Measurements from ENCODE around the gene CTU2.

Gene CTU2

GRCh38 chr16:88732172-88732960, 26.1 kb downstream of the CTU2 start:
- DNase-seq, result no peak

DNA sequence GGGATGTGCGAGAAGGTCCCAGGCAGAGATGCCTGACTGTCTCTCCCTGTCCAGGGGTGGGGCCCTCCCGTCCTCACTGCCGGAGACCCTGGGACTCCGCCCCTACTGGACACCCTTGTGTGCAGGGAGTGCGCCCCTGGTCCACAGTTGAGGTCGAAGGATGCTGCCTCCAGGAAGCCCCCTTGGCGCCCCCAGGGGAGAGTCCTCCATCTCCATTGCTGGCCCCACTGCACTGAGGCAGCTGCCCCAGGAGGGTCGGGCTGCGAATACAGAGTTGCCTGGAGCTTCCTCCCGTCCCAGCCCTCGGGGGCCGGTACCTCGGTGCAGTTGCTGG, 26.6 kb downstream of the CTU2 start:
- DNase-seq, result no peak

DNA sequence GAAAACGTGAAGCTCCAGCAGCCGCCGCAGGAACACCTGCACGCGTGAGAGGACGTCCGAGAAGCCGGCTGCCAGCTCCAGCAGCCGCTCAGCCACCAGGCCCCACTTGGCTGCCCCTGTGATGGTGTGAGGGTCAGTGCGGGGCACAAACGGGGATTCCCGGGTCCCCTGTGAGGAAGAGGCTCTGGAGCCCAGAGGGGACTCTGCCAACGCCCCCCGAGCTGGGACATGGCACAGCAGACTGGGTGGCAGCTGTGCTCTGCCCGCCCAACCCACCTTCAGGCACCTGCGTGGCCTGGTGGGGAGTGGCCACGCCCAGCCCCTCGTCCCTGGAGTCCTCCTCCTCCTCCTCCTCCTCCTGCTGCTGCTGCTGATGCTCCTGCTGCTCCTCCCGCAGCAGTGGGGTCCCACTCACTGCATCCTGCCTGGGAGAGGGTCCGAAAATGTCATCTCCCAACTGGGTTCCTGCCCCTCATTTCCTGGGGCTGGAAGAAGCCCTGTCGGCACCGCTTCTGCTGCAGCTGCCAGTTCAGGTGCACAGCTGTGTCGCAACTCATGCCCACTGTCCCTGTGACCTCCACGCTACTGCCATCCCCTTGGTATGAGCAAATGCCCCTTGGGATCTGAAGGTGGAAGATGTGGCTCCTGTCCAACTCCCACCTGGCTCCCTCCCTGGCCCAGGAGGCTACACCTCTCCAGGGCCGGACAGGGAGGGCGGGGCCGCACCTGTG, 27.5 kb downstream of the CTU2 start:
- no peak for DNase-seq

GRCh38 chr16:88734361-88734728, 28.0 kb downstream of the CTU2 start:
- no peak for DNase-seq

- no peak for DNase-seq
Measured at GRCh38 chr16:88735121-88735520, 28.8 kb downstream of the CTU2 start.

DNA sequence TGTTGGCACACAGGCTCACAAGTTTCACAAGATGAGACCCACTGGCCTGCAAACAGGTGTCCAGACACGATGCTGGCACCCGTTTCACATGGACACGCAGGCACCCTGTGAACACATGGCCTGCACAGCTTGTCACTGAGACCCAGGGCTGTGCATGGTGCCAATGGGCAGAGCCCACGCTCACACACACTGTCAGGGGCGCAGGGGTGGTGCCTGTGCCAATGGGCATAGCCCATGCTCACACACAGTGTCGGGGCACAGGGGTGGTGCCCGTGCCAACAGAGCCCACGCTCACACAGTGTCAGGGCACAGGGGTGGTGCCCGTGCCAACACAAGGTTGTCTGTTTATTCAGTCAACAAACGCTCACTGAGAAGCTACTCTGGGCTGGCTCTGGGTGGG, 29.3 kb downstream of the CTU2 start:
- no peak for DNase-seq

- no peak for DNase-seq
Measured at GRCh38 chr16:88736088-88736487, 29.8 kb downstream of the CTU2 start.

GRCh38 chr16:88736496-88736895, 30.2 kb downstream of the CTU2 start:
- no peak for DNase-seq

DNA sequence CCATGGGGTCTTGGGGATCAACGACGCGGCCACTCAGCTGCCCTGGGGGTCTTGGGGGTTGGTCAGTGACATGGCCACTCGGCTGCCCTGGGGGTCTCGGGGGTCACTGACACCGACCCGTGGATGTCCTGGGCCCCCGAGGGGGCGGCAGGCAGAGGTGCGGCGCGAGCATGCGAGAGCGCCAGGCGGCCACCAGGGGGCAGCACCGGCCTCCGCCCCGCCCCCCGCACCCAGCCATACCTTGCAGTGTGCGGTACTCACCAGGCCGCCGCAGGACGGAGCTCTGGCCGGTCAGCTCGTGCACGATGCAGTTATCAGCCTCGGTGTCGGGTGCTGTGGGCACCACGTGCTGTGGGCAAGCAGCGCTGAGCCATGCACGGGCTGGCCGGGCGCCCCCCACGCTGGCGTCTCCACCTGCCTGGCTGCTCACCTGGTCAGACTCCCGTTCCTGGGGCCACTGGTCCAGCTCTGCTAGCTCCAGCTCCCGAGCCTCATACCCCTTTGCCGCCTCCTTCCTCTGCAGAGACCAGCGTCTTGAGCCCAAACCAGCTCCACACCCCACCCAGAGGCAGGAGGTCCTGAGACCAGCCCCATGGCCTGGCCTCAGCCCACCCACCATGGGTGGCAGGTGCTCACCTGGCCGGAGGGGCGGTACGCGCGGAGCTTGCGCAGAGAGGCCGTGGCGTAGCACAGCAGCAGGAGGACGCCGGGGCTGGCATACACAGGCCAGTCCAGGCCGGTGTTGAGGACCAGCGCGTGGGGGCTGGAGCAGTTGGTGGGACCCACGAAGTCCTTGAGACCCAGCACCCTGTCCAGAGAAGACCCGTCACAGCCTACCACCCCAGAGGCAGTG, 31.2 kb downstream of the CTU2 start:
- peak; percentile 69 for DNase-seq

- DNase-seq, result no peak
Measured at GRCh38 chr16:88738151-88739084, 32.1 kb downstream of the CTU2 start.

GRCh38 chr16:88739139-88739976, 33.1 kb downstream of the CTU2 start:
- DNase-seq, result no peak

DNA sequence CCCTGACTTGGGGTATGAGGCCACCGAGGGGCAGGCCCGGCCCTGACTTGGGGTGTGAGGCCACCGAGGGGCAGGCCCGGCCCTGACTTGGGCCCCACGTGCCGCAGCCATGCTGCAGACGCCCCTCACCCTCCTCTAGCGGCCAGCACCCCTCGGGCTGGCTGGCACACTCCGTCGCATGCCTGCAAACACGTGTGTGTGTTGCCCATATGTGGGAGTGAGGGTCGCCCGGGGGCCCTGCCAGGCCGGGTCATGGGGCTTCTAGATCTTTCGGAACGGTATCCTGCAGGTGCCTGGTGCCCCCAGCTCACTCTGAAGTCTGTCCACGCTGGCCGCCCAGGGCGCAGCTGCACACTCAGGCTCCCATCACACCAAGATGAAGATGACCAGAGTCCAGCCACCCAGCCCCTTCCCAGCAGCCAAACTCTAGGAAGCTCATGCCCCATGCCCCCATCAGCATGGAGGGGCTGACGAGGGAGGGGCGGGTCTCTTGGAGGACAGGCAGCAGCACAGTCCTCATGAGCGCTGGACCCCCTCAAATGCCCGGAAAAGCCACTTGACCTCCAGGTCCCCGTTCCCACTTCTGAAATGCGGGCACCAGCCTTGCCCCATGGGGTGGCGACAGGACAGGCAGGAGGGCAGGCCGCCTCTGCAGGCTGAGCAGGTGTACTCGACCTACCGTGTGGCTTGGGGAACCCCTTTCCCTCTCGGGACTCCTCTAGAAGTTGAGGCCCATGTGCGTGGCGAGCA, 33.8 kb downstream of the CTU2 start:
- DNase-seq, result no peak

GRCh38 chr16:88740727-88741055, 34.4 kb downstream of the CTU2 start:
- DNase-seq, result no peak

DNA sequence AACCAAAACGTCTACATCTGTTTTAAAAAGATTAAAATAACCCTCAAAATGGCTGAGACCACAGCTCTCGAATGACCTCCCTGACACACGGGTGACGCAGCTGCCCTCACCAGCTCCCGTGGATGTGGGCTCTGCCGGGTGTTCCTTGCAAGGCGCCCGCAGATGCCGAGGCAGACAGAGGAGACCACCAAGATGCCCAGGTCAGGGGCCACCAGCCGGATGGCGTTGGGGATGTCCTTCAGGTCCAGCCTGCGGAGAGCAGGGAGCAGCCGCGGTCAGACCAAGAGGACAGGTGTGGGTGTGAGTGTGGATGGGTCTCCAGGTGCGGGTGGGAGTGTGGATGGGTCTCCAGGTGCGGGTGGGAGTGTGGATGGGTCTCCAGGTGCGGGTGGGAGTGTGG, 35.1 kb downstream of the CTU2 start:
- DNase-seq, result no peak

DNA sequence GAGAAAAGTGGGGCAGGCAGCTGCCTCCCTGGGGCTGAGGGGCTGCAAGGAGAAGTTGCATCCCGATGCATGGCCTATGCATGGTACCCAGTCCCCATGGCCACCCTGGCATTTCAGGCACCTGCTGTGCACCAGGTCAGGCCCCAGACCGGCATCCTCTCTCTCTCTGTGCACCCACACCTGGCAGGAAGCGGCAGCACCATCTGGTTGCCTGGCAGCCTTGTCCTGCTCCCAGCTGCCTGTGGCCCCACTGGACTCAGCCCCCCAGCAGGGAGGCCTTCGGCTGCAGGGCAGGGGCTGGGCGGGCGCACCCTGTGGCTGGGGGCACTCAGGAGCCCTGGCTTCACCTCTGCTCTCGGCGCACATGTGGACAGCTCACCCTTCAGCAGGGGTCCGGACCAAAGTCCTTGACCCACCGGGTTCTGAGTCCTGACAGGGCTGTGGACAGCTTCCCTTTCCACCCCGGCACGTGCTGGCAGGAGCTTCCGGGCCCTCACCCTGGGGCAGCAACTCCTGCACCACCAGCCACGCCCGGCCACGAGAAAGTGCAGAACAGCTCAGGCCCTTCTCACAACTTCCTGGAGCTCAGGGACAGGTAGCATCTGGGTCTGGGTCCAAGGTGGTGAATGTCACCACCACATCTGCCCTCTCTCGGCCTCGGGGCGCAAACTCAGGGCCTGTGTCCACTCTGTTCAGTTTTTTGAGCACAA, 36.7 kb downstream of the CTU2 start:
- DNase-seq, result no peak

DNA sequence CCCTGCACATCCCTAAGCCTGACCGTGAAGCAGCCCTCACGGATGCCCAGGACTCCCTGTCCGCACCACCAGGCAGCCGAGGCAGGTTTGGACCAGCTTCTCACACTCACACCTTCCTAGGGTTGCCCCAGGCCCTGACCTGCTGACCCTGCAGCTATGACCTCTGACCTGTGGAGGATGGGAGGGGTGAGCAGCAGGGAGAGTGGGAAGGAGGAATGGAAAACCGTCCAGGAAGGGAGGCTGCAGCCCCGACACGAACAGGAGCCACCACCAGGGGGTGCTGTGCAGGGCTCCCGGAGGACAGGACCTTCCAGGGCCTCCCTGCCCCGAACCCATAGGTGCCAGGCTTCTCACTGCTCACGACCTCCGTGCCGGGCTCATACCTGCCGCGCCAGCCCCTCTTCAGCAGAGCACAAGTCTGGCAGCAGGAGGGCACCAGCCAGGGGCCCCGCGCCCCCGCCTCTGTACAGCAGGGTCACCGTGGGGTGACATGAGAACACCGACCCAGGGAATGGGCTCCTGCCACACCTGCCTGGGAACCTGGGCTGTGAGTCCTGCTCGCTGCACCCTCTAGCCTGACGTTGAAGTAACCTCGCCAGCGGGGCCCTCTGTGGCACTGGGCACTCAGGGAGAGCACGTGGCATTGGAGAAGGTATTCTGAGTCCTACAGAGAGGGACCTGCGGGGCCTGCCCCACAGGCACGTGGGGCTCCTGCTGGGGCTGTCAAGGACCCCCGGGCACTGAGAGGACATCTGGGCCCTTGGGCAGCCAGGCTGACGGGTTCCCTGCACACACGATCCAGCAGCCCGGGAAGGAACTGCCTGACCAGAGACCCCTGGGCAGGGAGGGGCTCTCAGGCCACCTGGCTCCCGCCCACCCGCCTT, 37.6 kb downstream of the CTU2 start:
- peak; percentile 59 for DNase-seq

GRCh38 chr16:88744577-88745521, 38.5 kb downstream of the CTU2 start:
- DNase-seq, result no peak

- DNase-seq, result no peak
Measured at GRCh38 chr16:88746506-88746905, 40.2 kb downstream of the CTU2 start.
